HG02623 (cell line): ENCODE measurements around the gene MYLK4.

Experiments used
- ATAC-seq: cut with Tn5 transposase; IDR thresholded peaks from one replicate; pipeline ENCODE4 v1.9.1; 2021; ENCODE audit warnings: moderate library complexity; ENCODE audit not compliant: unreplicated experiment

The MYLK4 gene

GRCh38 chr6:2737885-2738284, 12.8 kb downstream of the MYLK4 start:
- no peak for ATAC-seq

- ATAC-seq = no peak
These were observed 16.1 kb downstream of the MYLK4 start for GRCh38 chr6:2734488-2735166.

- ATAC-seq = no peak
These were observed 16.8 kb downstream of the MYLK4 start for GRCh38 chr6:2733736-2734480.

GRCh38 chr6:2733324-2733723, 17.4 kb downstream of the MYLK4 start:
- ATAC-seq = no peak

- ATAC-seq = no peak
These were observed 18.1 kb downstream of the MYLK4 start for GRCh38 chr6:2732503-2733089.

GRCh38 chr6:2731281-2731909, 19.3 kb downstream of the MYLK4 start:
- no peak for ATAC-seq

GRCh38 chr6:2730353-2731107, 20.2 kb downstream of the MYLK4 start:
- ATAC-seq = no peak

- ATAC-seq = no peak
These were observed 20.8 kb downstream of the MYLK4 start for GRCh38 chr6:2729921-2730320.

- peak; percentile 48 for ATAC-seq
These were observed 24.6 kb downstream of the MYLK4 start for GRCh38 chr6:2725999-2726567.

GRCh38 chr6:2725364-2725988, 25.2 kb downstream of the MYLK4 start:
- no peak for ATAC-seq

- ATAC-seq = no peak
These were observed 29.5 kb downstream of the MYLK4 start for GRCh38 chr6:2721219-2721618.

- ATAC-seq = no peak
These were observed 31.6 kb downstream of the MYLK4 start for GRCh38 chr6:2719093-2719455.

- ATAC-seq = no peak
These were observed 32.2 kb downstream of the MYLK4 start for GRCh38 chr6:2718334-2719092.

GRCh38 chr6:2716936-2717700, 33.6 kb downstream of the MYLK4 start:
- ATAC-seq = no peak

GRCh38 chr6:2715737-2716136, 35.0 kb downstream of the MYLK4 start:
- ATAC-seq = no peak

- no peak for ATAC-seq
These were observed 36.4 kb downstream of the MYLK4 start for GRCh38 chr6:2714111-2714895.

- no peak for ATAC-seq
These were observed 37.1 kb downstream of the MYLK4 start for GRCh38 chr6:2713473-2714110.

GRCh38 chr6:2712102-2712501, 38.6 kb downstream of the MYLK4 start:
- ATAC-seq = no peak
